K562 (cell line): ENCODE data around the gene NAA40. TPM values are rescaled to one million over a fixed set of nuclear protein-coding genes. Genes with fewer than 3 reads are reported as not detected.

ENCODE experiments used
- polyA plus RNA-seq, 8 experiments: library from polyadenylated mRNA; depleted of rRNA in 4 of 8; stranded (reverse) in 5 of 8; unstranded in 3 of 8; fragments of >200 nt; fragmentation: Nextera tagmentation in 2 of 8; fragmentation: Illumina TruSeq in 1 of 8; extraction: Ambion mirVana in 2 of 8; extraction: Trizol in 1 of 8; gene quantifications; 2 replicates each; pipeline versions ENCODE4 v1.2.1 to v1.2.3, GENCODE V29; 2011 to 2014; ENCODE audit warnings: inconsistent platforms in 1 of 8, missing spikeins in 1 of 8
- total RNA-seq, 7 experiments: library from RNA; depleted of rRNA in 6 of 7; stranded (reverse); fragments of >200 nt in 6 of 7; fragmentation: Illumina TruSeq in 2 of 7; extraction: Trizol in 2 of 7; gene quantifications; 2 replicates each; pipeline versions ENCODE4 v1.2.1 to v1.2.3, GENCODE V29; 2011 to 2021; ENCODE audit warnings: low replicate concordance in 1 of 7
- TF ChIP-seq, protein P1 (sequence below), 2 experiments: fragments of 450-650 bp; formaldehyde crosslinking in 1 of 2; IDR thresholded peaks; 2 replicates each; pipeline versions ENCODE4 v1.4.0 to v1.6.1; 2014 to 2020; ENCODE audit warnings: mild to moderate bottlenecking in 2 of 2, borderline replicate concordance in 1 of 2, low read depth in 1 of 2
- TF ChIP-seq, protein P2 (sequence below): sonication (generic); formaldehyde crosslinking; IDR thresholded peaks from 2 replicates; pipeline ENCODE4 v1.8.1; 2022; ENCODE audit warnings: missing genetic modification reagents

The NAA40 gene
- total and polyA plus RNA-seq, 9 of the 15 experiments (the other 6 are each of a cell fraction or from before 2014, with no cell fraction given): 6.2 to 39.0 (median 23.1) TPM

DNA sequence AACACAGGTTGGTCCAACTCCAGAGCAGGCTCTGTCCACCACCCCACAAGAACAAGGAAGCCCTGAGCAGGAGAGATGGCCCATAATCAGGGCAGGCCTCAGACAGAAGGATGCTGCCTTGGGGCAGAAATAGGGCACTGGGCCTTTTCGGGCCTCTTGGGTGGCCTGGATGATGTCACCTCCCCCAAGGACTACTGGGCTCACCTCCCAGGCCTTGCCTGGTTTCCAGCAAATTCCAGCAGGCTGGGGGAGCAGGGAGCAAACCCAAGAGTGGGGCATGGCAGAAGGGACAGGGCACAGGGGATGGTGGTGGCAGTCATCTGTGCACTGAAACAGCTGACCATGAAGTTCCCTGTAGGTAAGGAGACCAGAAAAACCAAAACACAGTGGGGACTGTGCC lies 5.3 kb upstream of the NAA40 start (continued):
- TF ChIP-seq, protein P1, sequence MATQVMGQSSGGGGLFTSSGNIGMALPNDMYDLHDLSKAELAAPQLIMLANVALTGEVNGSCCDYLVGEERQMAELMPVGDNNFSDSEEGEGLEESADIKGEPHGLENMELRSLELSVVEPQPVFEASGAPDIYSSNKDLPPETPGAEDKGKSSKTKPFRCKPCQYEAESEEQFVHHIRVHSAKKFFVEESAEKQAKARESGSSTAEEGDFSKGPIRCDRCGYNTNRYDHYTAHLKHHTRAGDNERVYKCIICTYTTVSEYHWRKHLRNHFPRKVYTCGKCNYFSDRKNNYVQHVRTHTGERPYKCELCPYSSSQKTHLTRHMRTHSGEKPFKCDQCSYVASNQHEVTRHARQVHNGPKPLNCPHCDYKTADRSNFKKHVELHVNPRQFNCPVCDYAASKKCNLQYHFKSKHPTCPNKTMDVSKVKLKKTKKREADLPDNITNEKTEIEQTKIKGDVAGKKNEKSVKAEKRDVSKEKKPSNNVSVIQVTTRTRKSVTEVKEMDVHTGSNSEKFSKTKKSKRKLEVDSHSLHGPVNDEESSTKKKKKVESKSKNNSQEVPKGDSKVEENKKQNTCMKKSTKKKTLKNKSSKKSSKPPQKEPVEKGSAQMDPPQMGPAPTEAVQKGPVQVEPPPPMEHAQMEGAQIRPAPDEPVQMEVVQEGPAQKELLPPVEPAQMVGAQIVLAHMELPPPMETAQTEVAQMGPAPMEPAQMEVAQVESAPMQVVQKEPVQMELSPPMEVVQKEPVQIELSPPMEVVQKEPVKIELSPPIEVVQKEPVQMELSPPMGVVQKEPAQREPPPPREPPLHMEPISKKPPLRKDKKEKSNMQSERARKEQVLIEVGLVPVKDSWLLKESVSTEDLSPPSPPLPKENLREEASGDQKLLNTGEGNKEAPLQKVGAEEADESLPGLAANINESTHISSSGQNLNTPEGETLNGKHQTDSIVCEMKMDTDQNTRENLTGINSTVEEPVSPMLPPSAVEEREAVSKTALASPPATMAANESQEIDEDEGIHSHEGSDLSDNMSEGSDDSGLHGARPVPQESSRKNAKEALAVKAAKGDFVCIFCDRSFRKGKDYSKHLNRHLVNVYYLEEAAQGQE (IDR thresholded peaks at IDR 0.05; ENCODE audit: borderline replicate concordance): no peak
- TF ChIP-seq, protein P1 (CRISPR knock-in tag; IDR thresholded peaks at IDR 0.05; ENCODE audit: low read depth): no peak
- TF ChIP-seq, protein P2, sequence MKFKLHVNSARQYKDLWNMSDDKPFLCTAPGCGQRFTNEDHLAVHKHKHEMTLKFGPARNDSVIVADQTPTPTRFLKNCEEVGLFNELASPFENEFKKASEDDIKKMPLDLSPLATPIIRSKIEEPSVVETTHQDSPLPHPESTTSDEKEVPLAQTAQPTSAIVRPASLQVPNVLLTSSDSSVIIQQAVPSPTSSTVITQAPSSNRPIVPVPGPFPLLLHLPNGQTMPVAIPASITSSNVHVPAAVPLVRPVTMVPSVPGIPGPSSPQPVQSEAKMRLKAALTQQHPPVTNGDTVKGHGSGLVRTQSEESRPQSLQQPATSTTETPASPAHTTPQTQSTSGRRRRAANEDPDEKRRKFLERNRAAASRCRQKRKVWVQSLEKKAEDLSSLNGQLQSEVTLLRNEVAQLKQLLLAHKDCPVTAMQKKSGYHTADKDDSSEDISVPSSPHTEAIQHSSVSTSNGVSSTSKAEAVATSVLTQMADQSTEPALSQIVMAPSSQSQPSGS: no peak
